ENCODE data around the gene MRGPRF. TPM values are rescaled to one million over a fixed set of nuclear protein-coding genes. Genes with fewer than 3 reads are reported as not detected.
A peak's percentile ranks its signal among the peaks of the same experiment; 100 is the strongest.

The MRGPRF gene
- total RNA-seq, 2 donors from 2014 or later = 3.0 to 17.9 TPM

DNA sequence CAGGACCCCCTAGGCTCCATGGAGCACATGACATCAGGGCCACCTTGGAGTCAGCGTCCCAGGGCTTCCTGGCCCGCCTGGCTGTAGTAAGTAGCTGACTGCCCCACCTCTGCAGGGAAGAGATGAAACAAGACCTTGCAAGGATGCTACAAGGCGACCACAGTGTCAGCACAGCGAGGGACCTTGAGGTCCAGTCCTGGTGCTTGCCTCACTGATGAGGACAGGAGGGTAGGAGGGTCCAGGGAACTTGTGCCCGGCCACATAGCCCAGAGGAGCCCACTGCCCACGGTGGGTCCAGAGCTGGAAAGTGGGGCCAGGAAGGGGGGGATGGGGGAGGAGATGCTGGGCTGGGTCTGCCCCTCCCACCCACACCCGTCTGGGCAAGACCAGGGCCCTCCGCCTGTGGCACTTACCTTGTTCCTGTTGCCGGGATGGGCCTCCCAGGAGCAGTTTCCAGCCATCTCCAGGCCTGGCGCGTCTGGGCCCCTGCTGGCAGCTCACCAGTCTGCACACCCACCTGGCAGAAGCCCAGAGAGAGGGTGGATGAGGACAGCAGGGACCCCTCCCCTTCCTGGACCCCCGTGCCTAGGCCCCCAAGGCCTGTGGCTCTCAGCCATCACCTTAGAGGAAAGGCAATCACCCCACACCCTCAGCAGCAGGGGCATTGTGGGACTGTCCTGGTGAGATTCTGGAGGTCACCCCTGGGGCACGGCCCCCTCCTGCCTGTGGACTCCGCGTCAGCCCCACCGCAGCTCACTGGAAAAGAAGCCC is 3.4 kb downstream of the MRGPRF start:
- intact Hi-C loops (cut with DNase I) = no loop called here
- no peak for DNase-seq
- TF ChIP-seq, protein P1, sequence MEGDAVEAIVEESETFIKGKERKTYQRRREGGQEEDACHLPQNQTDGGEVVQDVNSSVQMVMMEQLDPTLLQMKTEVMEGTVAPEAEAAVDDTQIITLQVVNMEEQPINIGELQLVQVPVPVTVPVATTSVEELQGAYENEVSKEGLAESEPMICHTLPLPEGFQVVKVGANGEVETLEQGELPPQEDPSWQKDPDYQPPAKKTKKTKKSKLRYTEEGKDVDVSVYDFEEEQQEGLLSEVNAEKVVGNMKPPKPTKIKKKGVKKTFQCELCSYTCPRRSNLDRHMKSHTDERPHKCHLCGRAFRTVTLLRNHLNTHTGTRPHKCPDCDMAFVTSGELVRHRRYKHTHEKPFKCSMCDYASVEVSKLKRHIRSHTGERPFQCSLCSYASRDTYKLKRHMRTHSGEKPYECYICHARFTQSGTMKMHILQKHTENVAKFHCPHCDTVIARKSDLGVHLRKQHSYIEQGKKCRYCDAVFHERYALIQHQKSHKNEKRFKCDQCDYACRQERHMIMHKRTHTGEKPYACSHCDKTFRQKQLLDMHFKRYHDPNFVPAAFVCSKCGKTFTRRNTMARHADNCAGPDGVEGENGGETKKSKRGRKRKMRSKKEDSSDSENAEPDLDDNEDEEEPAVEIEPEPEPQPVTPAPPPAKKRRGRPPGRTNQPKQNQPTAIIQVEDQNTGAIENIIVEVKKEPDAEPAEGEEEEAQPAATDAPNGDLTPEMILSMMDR (IDR thresholded peaks at IDR 0.05) = no peak
- H3K9me3 ChIP-seq = no peaks in the 10 kb centered on the region
- H3K4me3 ChIP-seq = peak overlapping the region; percentile 31
- no peaks in the 10 kb centered on the region for H3K36me3 ChIP-seq
- peaks cover 19% of the 10 kb centered on the region for H3K27me3 ChIP-seq
- H3K9ac ChIP-seq (ENCODE audit: low read depth in 2 of 2, low read length in 2 of 2) = peak overlapping the region; percentile 56 to 81
- peak overlapping the region; percentile 82 for H3K27ac ChIP-seq
- peaks cover 10% of the 10 kb centered on the region for H3K4me1 ChIP-seq

DNA sequence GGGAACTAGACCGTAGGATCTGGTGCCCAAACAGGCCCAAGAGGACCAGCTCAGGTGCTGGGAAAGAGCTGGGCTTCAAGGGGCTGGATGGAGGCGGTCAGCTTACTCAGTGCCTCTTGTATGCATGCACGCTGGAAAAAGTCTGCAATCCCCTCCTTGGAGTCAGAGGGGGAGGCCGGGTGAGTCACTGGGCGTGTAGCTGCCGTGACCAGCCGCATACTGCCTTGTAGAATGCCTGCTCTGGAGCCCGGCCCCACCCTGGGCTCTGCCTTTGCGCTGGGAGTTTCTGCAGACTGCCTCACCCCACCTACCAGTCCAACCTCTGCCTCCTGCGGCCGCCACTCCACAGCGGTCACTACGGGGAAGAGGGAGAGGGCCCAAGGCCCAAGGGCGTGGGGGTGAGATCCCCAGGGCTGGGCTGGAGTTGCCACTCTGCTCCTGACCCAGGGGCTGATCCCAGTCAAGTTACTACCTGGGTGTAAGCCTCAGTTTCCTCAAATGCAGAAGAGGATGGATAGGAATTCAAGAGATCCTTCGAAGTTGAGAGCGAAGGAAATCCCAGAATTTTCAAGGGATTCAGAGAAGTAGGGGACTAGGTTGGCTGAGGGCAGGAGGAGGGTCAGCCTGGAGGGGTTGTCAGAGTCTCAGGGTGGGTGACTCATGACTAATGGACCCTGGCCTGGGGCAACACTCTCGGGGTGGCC is 4.2 kb downstream of the MRGPRF start:
- Histone ChIP-seq H3K36me3 (no peaks in the 10 kb centered on the region), H3K9me3 (no peaks in the 10 kb centered on the region), H3K27me3 (peaks cover 15% of the 10 kb centered on the region), H3K9ac (ENCODE audit: low read depth in 2 of 2, low read length in 2 of 2) (peak overlapping the region; percentile 39 to 61), H3K27ac (peak overlapping the region; percentile 82), H3K4me3 (no peak overlapping the region), H3K4me1 (peaks cover 10% of the 10 kb centered on the region)
- TF ChIP-seq, protein P1 (IDR thresholded peaks at IDR 0.05) = no peak
- intact Hi-C loops (cut with DNase I) = no loop called here
- DNase-seq = peak; percentile 80

DNA sequence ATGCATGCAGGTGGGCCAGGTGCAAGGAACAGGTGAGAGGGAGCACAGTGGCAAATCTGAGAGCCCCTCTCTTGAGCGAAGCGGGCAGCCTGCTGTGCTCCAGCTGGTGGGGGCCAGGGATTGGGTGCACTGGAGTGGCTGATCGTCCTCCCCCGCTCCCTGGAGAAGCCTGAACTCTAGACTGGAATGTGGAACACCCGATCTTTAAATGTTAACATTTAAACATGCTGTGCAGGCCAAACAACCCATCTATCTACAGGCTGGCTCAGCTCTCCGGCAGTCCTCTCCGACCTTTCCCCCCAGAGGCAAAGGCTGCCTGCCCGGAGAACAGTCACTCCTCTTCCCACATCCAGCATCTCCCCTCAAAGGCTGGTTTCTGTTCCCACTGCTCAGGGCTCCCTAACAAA is 5.1 kb downstream of the MRGPRF start:
- Histone ChIP-seq H3K9me3 (no peaks in the 10 kb centered on the region), H3K27me3 (peaks cover 8% of the 10 kb centered on the region), H3K4me1 (peaks cover 10% of the 10 kb centered on the region), H3K27ac (peak overlapping the region; percentile 82), H3K4me3 (no peak overlapping the region), H3K9ac (ENCODE audit: low read depth in 2 of 2, low read length in 2 of 2) (peak overlapping the region; percentile 8 to 39), H3K36me3 (no peaks in the 10 kb centered on the region)
- DNase-seq = no peak
- intact Hi-C loops (cut with DNase I) = no loop called here
- TF ChIP-seq, protein P1 (IDR thresholded peaks at IDR 0.05) = no peak

DNA sequence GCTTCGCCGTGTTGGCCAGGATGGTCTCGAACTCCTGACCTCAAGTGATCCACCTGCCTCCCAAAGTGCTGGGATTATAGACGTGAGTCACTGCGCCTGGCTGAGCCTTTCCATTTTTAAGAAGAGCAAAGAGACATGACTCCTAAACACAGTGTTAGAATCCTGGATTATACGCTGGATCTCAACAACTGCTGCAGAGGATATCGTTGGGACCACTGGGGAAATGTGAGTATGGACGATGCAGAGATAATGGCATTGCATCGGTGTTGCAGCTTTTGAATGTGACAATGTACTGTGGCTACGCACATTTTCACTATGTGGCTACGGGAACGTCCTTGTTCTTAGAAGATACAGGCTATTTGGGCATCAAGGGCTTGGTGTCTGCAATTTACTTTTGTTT is 6.2 kb downstream of the MRGPRF start:
- TF ChIP-seq, protein P1 (IDR thresholded peaks at IDR 0.05) = no peak
- H3K36me3 ChIP-seq = no peaks in the 10 kb centered on the region
- no peak overlapping the region for H3K4me3 ChIP-seq
- no peak for DNase-seq
- H3K27ac ChIP-seq = no peak overlapping the region
- no peaks in the 10 kb centered on the region for H3K9me3 ChIP-seq
- H3K27me3 ChIP-seq = peaks cover 7% of the 10 kb centered on the region
- intact Hi-C loops (cut with DNase I) = no loop called here
- no peak overlapping the region for H3K9ac ChIP-seq (ENCODE audit: low read depth in 2 of 2, low read length in 2 of 2)
- H3K4me1 ChIP-seq = peaks cover 10% of the 10 kb centered on the region

DNA sequence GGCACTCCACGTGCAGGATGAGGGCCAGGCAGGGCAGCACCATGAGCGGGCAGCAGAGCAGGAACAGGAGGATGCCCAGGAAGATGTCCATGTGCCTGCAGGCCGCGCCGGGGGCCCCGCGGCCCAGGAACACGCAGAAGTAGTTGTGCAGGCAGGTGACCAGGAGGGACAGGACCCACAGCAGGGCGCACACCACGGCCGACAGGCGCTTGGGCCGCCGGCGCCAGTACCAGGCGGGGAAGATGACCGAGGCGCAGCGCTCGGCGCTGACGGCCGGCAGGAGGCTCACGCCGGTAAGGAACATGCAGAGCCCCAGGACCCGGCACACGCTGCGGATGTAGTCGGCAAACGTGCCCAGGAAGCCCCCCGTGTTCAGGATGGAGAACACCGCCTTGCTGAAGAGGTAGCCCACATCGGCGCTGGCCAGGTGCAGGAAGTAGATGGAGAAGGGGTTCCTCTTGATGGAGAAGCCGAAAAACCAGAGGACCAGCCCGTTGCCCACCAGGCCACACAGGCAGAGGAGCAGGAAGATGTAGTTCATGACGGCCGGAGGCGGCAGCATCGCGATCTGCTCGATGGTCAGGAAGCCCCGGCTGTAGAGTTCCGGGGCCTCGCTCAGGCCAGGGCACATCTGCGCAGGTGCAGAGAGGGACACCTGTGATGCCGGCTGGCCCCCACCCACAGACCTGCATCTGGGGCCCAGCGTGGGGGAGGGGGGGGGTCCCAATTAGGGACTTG is 7.2 kb downstream of the MRGPRF start:
- no peaks in the 10 kb centered on the region for H3K36me3 ChIP-seq

More for the DNA sequence above, 7.2 kb downstream of the MRGPRF start:
- no peaks in the 10 kb centered on the region for H3K9me3 ChIP-seq
- no peak overlapping the region for H3K9ac ChIP-seq (ENCODE audit: low read depth in 2 of 2, low read length in 2 of 2)
- peaks cover 2% of the 10 kb centered on the region for H3K27me3 ChIP-seq
- no peak for DNase-seq
- intact Hi-C loops (cut with DNase I) = no loop called here
- TF ChIP-seq, protein P1 (IDR thresholded peaks at IDR 0.05) = no peak
- peaks cover 6% of the 10 kb centered on the region for H3K4me1 ChIP-seq
- no peak overlapping the region for H3K27ac ChIP-seq
- no peak overlapping the region for H3K4me3 ChIP-seq
